Esophagus squamous epithelium (tissue), 5 donors: ENCODE data around the gene MCC. TPM values are rescaled to one million over a fixed set of nuclear protein-coding genes. Genes with fewer than 3 reads are reported as not detected.

ENCODE experiments used
- DNase-seq: peaks from one replicate; lab custom pipeline; 2025; lab: John Stamatoyannopoulos, UW
- H3K27ac ChIP-seq, 4 donors: fragments of 200-600 bp; sonication (generic); one replicate each; pipeline ENCODE4 v1.5.1; 2016 to 2019; ENCODE audit warnings: mild to moderate bottlenecking in 1 of 4
- H3K27me3 ChIP-seq, 4 donors: fragments of 200-600 bp; sonication (generic); 1 replicate in 3 of 4; 2 replicates in 1 of 4; pipeline versions ENCODE4 v1.5.1 to v1.6.0; 2017 to 2021; ENCODE audit warnings: antibody characterized with exemption in 1 of 4
- H3K36me3 ChIP-seq, 3 donors: fragments of 200-600 bp; sonication (generic); one replicate each; pipeline ENCODE4 v1.5.1; 2016 to 2019
- H3K4me1 ChIP-seq, 3 donors: fragments of 200-600 bp; sonication (generic); one replicate each; pipeline ENCODE4 v1.5.1; 2017 to 2019
- H3K4me3 ChIP-seq, 4 donors: fragments of 200-600 bp; sonication (generic); 1 replicate in 3 of 4; 2 replicates in 1 of 4; pipeline ENCODE4 v1.5.1; 2016 to 2019; ENCODE audit warnings: mild to moderate bottlenecking in 2 of 4, moderate library complexity in 1 of 4
- H3K9me3 ChIP-seq, 3 donors: fragments of 200-600 bp; sonication (generic); one replicate each; pipeline ENCODE4 v1.5.1; 2016 to 2019
- CTCF ChIP-seq, 6 experiments: fragments of 450-650 bp in 4 of 6; fragments of 200-600 bp in 2 of 6; sonication (generic) in 2 of 6; IDR thresholded peaks; one replicate each; pipeline ENCODE4 v1.5.1; 2016 to 2019; ENCODE audit warnings: antibody characterized with exemption in 6 of 6, mild to moderate bottlenecking in 4 of 6, moderate library complexity in 4 of 6
- POLR2A ChIP-seq, 4 donors: fragments of 450-650 bp; IDR thresholded peaks; one replicate each; pipeline ENCODE4 v1.6.1; 2017; ENCODE audit warnings: antibody characterized with exemption in 4 of 4, mild to moderate bottlenecking in 4 of 4, moderate library complexity in 3 of 4
- WGBS, 2 donors: methylation state at CpG; one replicate each; pipeline ENCODE4 v1.1.5; 2018; 5-methylcytosine and 5-hydroxymethylcytosine counted together
- intact Hi-C: fragments of 100-400 bp; cut with DNase I; formaldehyde crosslinking; loops from one replicate; pipeline ENCODE4 v1.15.0; 2022
- total RNA-seq, 4 donors: library from RNA; depleted of rRNA; stranded (reverse); fragments of >200 nt; gene quantifications; one replicate each; pipeline ENCODE4 v1.1.0, GENCODE V29; 2016
- donor health status: DM: yes; HTN: yes; CAD: no.

Gene MCC
- total RNA-seq, 4 donors from 2014 or later = 41.6 to 45.4 (median 43.4) TPM

- intact Hi-C loops = no loop called here
- no peak overlapping the region for H3K4me3 ChIP-seq
- no peaks in the 10 kb centered on the region for H3K4me1 ChIP-seq
- DNase-seq = no peak
- H3K27me3 ChIP-seq = no peaks in the 10 kb centered on the region
- H3K9me3 ChIP-seq = no peaks in the 10 kb centered on the region
- H3K36me3 ChIP-seq = no peaks in the 10 kb centered on the region
- TF ChIP-seq CTCF (IDR thresholded peaks at IDR 0.05) = no peak
- H3K27ac ChIP-seq = no peak overlapping the region
- 64% methylated on average over 3 of the region's 4 CpGs; no CpG with 5 or more reads in 1 of the 2 donors for WGBS, 2 donors
These were observed 52.7 kb downstream of the MCC start for GRCh38 chr5:113435575-113435974.

GRCh38 chr5:113434889-113435288, 53.4 kb downstream of the MCC start, which contains the start of gene TSSK1B:
TSS of gene TSSK1B (minus strand) at chr5:113434989. CDS start at chr5:113434839, 150 bp downstream.
- H3K27me3 ChIP-seq = no peaks in the 10 kb centered on the region
- WGBS, 2 donors = 73 to 83% methylated on average over 1 to 2 of the region's 3 CpGs
- H3K27ac ChIP-seq = no peak within 1 kb of the TSS
- TF ChIP-seq POLR2A (IDR thresholded peaks at IDR 0.05) (no peak), CTCF (IDR thresholded peaks at IDR 0.05) (no peak)
- intact Hi-C loops = no loop called here
- H3K4me1 ChIP-seq = no peaks in the 10 kb centered on the region
- no peak for DNase-seq
- H3K9me3 ChIP-seq = no peaks in the 10 kb centered on the region
- no peaks in the 10 kb centered on the region for H3K36me3 ChIP-seq
- H3K4me3 ChIP-seq = no peak within 1 kb of the TSS

GRCh38 chr5:113433862-113434612, 54.2 kb downstream of the MCC start:
- Histone ChIP-seq H3K27me3 (no peaks in the 10 kb centered on the region), H3K4me1 (peaks cover 0 to under 1% (median 0%) of the 10 kb centered on the region in 3 donors), H3K36me3 (no peaks in the 10 kb centered on the region), H3K9me3 (no peaks in the 10 kb centered on the region), H3K4me3 (no peak overlapping the region), H3K27ac (no peak overlapping the region)
- 94 to 96% methylated on average over 13 to 35 of the region's 38 CpGs for WGBS, 2 donors
- DNase-seq = no peak
- TF ChIP-seq CTCF (IDR thresholded peaks at IDR 0.05) (no peak), POLR2A (IDR thresholded peaks at IDR 0.05) (no peak)
- intact Hi-C loops = no loop called here

- no peak for TF ChIP-seq POLR2A (IDR thresholded peaks at IDR 0.05)
- TF ChIP-seq CTCF (IDR thresholded peaks at IDR 0.05) = no peak
- H3K4me3 ChIP-seq = no peak overlapping the region
- no peaks in the 10 kb centered on the region for H3K27me3 ChIP-seq
- no peak overlapping the region for H3K27ac ChIP-seq
- no peaks in the 10 kb centered on the region for H3K36me3 ChIP-seq
- 93% methylated on average over 2 to 9 of the region's 21 CpGs for WGBS, 2 donors
- DNase-seq = no peak
- peaks cover 0 to 8% (median 4%) of the 10 kb centered on the region in 3 donors for H3K4me1 ChIP-seq
- intact Hi-C loops = no loop called here
- no peaks in the 10 kb centered on the region for H3K9me3 ChIP-seq
These were observed 55.2 kb downstream of the MCC start for GRCh38 chr5:113433071-113433470.

- no peaks in the 10 kb centered on the region for H3K9me3 ChIP-seq
- H3K4me1 ChIP-seq = peaks cover 0 to 31% (median 4%) of the 10 kb centered on the region in 3 donors
- no peaks in the 10 kb centered on the region for H3K36me3 ChIP-seq
- intact Hi-C loops = no loop called here
- TF ChIP-seq CTCF (IDR thresholded peaks at IDR 0.05) (peak in 3 of 6 experiments; percentile 11 to 37 (median 17)), POLR2A (IDR thresholded peaks at IDR 0.05) (no peak)
- DNase-seq = no peak
- H3K27me3 ChIP-seq = no peaks in the 10 kb centered on the region
- WGBS, 2 donors = 45 to 46% methylated on average over 3 of the region's 3 CpGs
- no peak overlapping the region for H3K4me3 ChIP-seq
- H3K27ac ChIP-seq = peak overlapping the region; percentile 59 to 77 (median 69)
These were observed 60.2 kb downstream of the MCC start for GRCh38 chr5:113427871-113428574.
